Left hindlimb (tissue), 1 donor: ENCODE results near the gene CROCC.

ENCODE experiments used
- DNase-seq: peaks from one replicate; pipeline ENCODE4 v3.0.0-alpha.2; 2018

Gene CROCC

DNA sequence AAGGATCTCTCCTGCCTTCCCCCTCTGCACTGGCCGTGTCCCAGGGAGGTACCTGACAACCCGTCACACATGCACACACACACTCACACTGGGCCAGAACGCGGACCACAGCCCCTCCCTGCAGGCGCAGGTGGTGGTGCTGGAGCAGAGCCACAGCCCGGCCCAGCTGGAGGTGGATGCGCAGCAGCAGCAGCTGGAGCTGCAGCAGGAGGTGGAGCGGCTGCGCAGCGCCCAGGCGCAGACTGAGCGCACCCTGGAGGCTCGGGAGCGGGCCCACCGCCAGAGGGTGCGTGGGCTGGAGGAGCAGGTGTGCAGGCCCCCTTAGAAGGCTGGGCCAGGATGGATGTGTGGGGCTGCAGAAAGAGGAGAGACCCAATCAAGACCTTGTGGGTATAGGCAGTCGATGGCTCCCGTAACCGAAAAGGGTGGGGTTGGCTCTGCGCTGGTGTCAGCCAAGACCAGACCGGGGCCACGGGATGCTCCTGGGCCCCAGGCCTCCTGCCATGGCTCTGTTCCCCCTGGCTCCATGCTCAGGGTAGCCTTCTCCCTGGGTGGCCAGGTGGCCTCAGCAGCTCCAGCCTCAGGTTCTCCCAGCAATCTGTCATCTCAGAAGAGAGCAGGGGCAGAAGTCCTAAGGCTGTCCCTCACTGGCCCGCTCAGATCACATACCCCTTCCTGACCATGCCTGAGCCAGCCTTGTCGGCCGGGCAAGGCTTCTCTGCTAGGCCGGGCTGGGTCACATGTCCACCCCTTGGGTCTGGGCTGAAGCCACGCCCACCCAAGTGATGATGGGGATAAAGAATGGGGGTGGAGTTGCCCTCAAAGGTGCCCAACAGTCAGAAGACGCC lies 49.8 kb downstream of the CROCC start:
- peak; percentile 60 for DNase-seq

DNA sequence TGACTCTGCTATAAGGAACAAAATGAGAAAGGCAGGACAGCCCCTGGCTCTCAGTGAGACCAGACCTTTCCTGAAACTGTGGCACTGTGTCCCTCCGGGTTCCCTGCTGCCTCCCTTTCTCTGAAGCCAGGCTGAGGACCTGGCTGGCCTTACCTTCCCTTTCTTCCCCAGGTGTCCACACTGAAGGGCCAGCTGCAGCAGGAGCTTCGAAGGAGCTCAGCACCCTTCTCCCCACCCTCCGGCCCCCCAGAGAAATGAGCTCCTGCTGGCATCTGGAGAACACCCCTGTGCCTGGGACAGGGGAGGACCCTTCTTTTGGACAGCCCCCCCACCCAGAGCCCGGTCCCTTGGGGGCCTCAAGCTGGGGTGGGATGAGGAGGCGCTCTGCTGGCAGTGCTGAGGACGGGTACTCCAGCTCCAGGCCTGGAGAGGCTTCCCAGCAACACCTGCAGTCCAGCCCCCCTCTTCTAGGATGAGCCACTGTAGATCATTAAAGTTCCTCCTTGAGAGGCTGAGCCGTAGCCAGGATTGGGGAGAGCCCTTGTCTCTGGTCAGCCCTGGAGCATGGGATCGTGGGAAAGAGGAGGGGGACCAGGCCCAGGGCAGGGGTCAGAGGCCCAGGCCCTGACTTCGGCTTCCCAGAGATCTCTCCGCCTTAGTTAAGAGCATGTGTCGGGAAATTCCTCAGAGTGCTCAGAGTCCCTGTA lies 50.6 kb downstream of the CROCC start:
- DNase-seq, result peak; percentile 45

GRCh38 chr1:16973215-16973614 lies 51.5 kb downstream of the CROCC start:
- DNase-seq, result peak; percentile 20

GRCh38 chr1:16975211-16975610 lies 53.5 kb downstream of the CROCC start:
- peak; percentile 29 for DNase-seq

- DNase-seq, result no peak
Measured at GRCh38 chr1:16975838-16976237, 54.1 kb downstream of the CROCC start.

DNA sequence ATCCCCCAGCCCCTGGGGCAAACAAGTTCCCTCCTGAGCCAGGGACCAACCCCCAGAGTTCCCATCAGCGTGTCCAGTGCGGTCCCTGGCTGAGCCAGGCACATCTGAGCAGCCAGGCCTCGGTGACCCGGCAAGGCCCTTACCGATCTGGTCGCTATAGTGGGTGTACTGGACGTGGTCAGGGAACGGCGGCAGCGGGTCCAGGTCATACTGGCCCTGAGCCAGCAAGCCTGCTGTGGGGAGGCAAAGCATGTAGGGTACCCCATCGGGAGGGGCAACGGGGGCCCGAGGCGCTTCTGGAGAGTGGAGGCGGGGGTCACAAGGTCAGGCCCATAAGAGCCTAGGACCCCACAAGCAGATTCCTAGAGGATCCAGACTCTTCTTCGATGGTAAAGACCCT lies 55.2 kb downstream of the CROCC start:
- peak; percentile 21 for DNase-seq

DNA sequence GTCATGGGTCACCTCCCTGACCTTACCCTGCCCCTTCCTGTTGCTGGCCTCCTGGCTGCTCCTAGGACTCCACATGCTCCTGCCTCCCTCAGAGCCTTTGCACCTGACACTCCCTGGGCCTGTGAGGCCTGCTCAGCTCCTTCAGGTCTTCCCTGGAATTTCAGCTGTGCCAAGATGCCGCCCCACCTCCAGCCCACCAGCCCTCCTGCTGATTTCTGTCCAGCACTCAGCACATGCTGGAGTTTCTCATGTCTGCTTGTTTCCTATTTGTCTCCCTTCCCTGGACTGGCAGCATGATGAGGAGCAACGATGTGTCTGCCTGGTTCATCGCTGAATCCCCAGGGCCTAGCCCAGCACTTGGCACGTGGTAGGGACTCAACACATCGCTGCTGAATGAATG lies 55.6 kb downstream of the CROCC start:
- peak; percentile 24 for DNase-seq

GRCh38 chr1:16978139-16978538 lies 56.4 kb downstream of the CROCC start:
- no peak for DNase-seq

- no peak for DNase-seq
Measured at GRCh38 chr1:16978567-16979474, 57.1 kb downstream of the CROCC start.

DNA sequence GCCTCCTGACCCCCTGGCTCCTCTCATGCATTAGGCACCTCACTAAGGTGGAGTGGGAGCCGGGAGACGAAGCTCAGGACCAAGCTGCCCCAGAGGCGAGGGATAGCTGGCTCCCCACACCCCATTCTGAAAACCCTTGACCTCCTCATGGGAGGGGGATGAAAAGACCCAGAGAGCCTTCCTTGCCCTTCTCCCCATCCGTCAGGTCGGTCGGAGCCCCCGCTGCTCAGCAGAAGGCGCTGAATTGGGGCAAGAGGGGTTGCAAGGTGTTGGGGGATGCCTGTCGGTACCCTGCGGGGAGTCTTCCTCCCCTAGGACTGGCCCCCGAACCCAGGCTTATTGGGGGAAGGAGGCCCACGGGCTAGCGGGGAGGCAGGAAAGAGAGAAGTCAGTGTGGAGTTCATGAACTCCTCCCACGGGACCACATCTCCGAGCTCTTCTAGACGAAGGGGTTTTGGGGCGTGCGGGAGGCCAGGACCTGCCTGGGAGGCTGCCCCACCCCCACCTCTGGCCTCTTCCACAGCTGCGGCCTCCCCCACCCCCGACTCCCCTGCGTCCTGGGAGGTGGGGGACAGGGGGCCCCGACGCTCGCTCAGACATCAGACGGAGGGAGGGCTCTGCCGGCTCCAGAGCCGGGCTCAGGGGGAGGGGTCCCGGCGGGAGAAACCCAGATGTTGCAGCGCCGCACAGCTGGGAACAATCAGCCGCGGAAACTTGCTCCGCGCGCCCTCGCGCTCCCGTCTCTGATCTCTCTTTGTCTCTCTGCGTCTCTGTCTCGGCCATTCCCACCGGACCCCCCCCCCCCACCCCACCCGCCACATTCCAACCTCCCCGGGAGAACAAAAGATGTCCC lies 58.0 kb downstream of the CROCC start:
- DNase-seq, result no peak

DNA sequence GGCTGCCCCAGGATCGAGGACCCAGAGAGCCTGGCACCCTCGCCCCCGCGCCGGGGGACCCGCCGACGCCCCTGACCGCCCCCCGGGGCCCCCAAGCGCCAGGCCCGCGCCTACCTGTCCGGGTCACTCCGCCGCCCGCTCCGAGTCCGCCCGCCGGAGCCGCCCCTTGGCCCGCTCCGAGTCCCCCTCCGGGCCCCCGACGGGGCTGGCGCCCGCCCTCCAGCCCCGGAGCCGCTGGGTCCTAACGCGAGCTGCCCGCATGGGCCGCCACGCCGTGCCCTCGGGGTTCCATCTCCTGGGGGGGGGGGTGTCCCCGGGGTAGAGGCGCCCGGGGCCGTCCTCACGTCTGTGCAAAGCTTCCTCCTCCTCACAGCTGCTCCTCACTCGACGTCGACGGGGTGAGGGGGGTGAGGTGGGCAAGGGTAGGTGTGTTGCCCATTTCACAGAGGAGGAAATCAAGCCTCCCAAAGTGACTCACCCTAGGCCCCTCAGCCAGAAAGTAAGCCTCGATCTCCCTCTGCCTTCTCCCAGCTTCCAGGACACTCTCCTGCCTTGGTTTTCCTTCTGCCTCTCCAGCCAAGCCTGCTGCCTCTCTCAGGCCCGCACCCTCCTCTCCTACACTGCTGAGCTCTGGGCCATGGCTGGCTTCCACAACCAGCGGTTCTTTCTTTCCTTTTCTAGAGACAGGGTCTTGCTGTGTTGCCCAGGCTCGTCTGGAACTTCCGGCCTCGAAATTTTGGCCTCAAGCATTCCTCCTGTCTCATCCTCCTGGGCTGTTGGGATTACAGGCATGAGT lies 58.9 kb downstream of the CROCC start, which contains the start of gene MFAP2:
Gene MFAP2, minus strand, starts transcription at position 148 of the 796 bp plus-strand sequence. CDS start 2,347 bp downstream, outside the sequence.
- peak; percentile 81 for DNase-seq

GRCh38 chr1:16981269-16981849 lies 59.6 kb downstream of the CROCC start:
- DNase-seq, result no peak

DNA sequence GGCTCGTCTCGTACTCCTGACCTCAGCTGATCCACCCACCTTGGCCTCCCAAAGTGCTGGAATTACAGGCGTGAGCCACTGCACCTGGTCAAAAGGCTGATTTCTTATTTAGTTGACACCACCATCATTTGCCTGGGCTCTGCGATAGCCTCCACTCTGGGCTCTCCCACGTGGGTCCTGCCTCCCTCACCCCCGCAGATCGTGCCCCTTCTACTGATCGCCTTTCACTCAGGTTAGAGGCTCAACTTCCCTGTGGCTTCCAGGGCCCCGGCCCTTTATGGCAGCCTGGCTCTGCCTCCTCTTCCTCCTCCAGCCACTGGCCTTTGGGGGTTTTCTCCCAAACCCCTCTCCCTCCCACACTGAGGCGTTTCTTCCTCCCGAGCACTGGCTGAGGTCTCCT lies 61.2 kb downstream of the CROCC start:
- no peak for DNase-seq

GRCh38 chr1:16983649-16984048 lies 61.9 kb downstream of the CROCC start:
- no peak for DNase-seq

- DNase-seq, result peak; percentile 86
Measured at GRCh38 chr1:16984717-16985116, 63.0 kb downstream of the CROCC start.

GRCh38 chr1:16986113-16986512 lies 64.4 kb downstream of the CROCC start:
- no peak for DNase-seq

- DNase-seq, result no peak
Measured at GRCh38 chr1:16986560-16986959, 64.8 kb downstream of the CROCC start.

DNA sequence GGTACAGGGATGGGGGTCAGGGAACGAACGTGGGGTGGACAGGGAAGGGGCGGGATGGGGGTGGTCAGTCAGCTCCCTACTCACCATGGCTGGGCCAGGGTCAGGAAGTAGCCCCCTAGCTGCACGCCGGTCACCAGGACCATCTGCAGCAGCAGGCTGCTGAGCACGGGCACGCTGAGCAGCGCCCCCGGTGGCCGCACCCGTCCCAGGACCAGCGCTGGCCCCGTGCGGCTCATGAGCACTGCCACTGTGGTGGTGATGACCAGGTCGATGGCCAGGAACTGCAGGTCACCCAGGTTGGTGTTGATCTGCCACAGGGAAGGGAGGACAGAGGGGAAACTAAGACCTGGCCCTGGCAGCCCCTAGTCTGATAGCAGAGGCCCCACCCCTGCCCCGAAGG lies 65.2 kb downstream of the CROCC start:
- DNase-seq, result no peak

DNA sequence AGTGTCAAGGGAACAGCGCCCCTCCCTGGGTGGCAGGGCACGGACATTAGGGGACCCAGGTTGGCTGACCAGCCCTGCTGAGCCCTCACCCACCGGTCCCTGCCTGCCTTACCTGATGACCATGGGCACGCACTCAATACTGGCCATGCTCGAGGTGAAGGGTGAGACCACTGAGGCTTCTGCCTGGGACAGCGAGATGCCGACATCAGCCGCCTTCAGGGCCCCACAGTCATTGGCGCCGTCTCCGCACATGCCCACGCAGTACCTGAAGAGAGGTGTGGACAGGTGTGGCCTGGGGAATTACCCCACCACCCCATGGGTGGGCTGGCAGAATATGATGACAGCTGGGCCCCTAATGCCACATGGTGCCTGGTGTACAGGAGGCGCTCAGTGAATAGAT lies 66.5 kb downstream of the CROCC start:
- no peak for DNase-seq

GRCh38 chr1:16989676-16990391 lies 68.1 kb downstream of the CROCC start:
- no peak for DNase-seq
